B cell (primary cell): Measurements from ENCODE around the gene FAM219A. TPM values are rescaled to one million over a fixed set of nuclear protein-coding genes. Genes with fewer than 3 reads are reported as not detected.

Experiments
- ATAC-seq: fragments of 200-7000 bp; cut with Tn5 transposase; one replicate; pipeline ENCODE4 v1.10.0; 2021; ENCODE audit warnings: low read depth, mild to moderate bottlenecking, moderate number of reproducible peaks, moderate library complexity
- CTCF ChIA-PET: fragments of 350-600 bp; sonication (Branson Sonifier 250); formaldehyde crosslinking; loops from one replicate; lab custom pipeline; 2021; ENCODE audit warnings: antibody characterized with exemption, inconsistent platforms; lab: Charles Lee
- POLR2A ChIA-PET: fragments of 350-600 bp; sonication (Branson Sonifier 250); formaldehyde crosslinking; loops from one replicate; lab custom pipeline; 2021; ENCODE audit warnings: antibody characterized with exemption; lab: Charles Lee
- DNase-seq: peaks from one replicate; pipeline ENCODE4 v3.0.0; 2013
- H2AFZ ChIP-seq: 2 replicates; pipeline ENCODE4 v1.6.1; 2012; ENCODE audit warnings: mild to moderate bottlenecking, low read depth, low read length; ENCODE audit not compliant: insufficient read depth, poor library complexity, severe bottlenecking
- H3K27ac ChIP-seq, 2 donors: 1 replicate in 1 of 2; 2 replicates in 1 of 2; pipeline ENCODE4 v1.5.1; 2012 to 2013; ENCODE audit warnings: low read length in 2 of 2, mild to moderate bottlenecking in 2 of 2, moderate library complexity in 1 of 2
- H3K27me3 ChIP-seq, 4 experiments: fragments of 200-600 bp in 1 of 4; sonication (generic) in 1 of 4; replicated peaks in 1 of 4; 1 replicate in 2 of 4; 2 replicates in 2 of 4; pipeline versions ENCODE4 v1.6.1 to v1.7.0; 2013 to 2016; ENCODE audit warnings: low read length in 3 of 4, mild to moderate bottlenecking in 2 of 4, mixed read lengths in 1 of 4, moderate library complexity in 1 of 4; ENCODE audit not compliant: insufficient read depth in 4 of 4, control insufficient read depth in 3 of 4; ENCODE audit errors: control extremely low read depth in 1 of 4
- H3K36me3 ChIP-seq, 2 experiments: replicated peaks in 1 of 2; 1 replicate in 1 of 2; 2 replicates in 1 of 2; pipeline versions ENCODE4 v1.6.1 to v1.7.1; 2013; ENCODE audit warnings: low read length in 1 of 2; ENCODE audit not compliant: insufficient read depth in 2 of 2, control insufficient read depth in 1 of 2; ENCODE audit errors: control extremely low read depth in 1 of 2, extremely low read depth in 1 of 2
- H3K4me1 ChIP-seq, 2 donors: fragments of 200-600 bp in 1 of 2; sonication (generic) in 1 of 2; 1 replicate in 1 of 2; 2 replicates in 1 of 2; pipeline versions ENCODE4 v1.5.1 to v1.6.1; 2013 to 2017; ENCODE audit warnings: low read length in 2 of 2; ENCODE audit not compliant: control insufficient read depth in 2 of 2, insufficient read depth in 2 of 2
- H3K4me2 ChIP-seq: replicated peaks from 2 replicates; pipeline ENCODE3; 2012; ENCODE audit warnings: mild to moderate bottlenecking, low read depth, low read length; ENCODE audit not compliant: poor library complexity, severe bottlenecking
- H3K4me3 ChIP-seq, 5 experiments: fragments of 200-600 bp in 1 of 5; sonication (generic) in 1 of 5; 1 replicate in 3 of 5; 2 replicates in 2 of 5; pipeline versions ENCODE4 v1.5.1 to v1.7.0; 2011 to 2016; ENCODE audit warnings: low read length in 4 of 5, mild to moderate bottlenecking in 4 of 5, low read depth in 2 of 5, control low read depth in 1 of 5, moderate library complexity in 1 of 5; ENCODE audit not compliant: insufficient read depth in 1 of 5; ENCODE audit errors: control extremely low read depth in 1 of 5, extremely low read depth in 1 of 5
- H3K79me2 ChIP-seq: fragments of 200-600 bp; sonication (generic); one replicate; pipeline ENCODE4 v1.6.0; 2016; ENCODE audit warnings: low read length; ENCODE audit not compliant: control insufficient read depth, insufficient read depth
- H3K9ac ChIP-seq: fragments of 200-600 bp; sonication (generic); 2 replicates; pipeline ENCODE4 v1.6.1; 2017; ENCODE audit warnings: mild to moderate bottlenecking, low read length, moderate library complexity
- H3K9me3 ChIP-seq, 3 donors: one replicate each; pipeline versions ENCODE4 v1.6.1 to v1.7.1; 2013; ENCODE audit warnings: low read length in 2 of 3; ENCODE audit not compliant: control insufficient read depth in 2 of 3, insufficient read depth in 1 of 3; ENCODE audit errors: control extremely low read depth in 1 of 3
- H4K20me1 ChIP-seq: 2 replicates; pipeline ENCODE4 v1.6.0; 2012; ENCODE audit warnings: mild to moderate bottlenecking, low read length; ENCODE audit not compliant: insufficient read depth, control insufficient read depth, poor library complexity, severe bottlenecking
- H3K27ac Mint-ChIP-seq: one replicate; pipeline ENCODE4 v1.8.0; 2021; ENCODE audit warnings: mixed read lengths
- H3K27me3 Mint-ChIP-seq: one replicate; pipeline ENCODE4 v1.8.0; 2021; ENCODE audit warnings: mixed read lengths
- H3K4me1 Mint-ChIP-seq: one replicate; pipeline ENCODE4 v1.8.0; 2021; ENCODE audit warnings: mixed read lengths
- H3K4me3 Mint-ChIP-seq: one replicate; pipeline ENCODE4 v1.8.0; 2021; ENCODE audit warnings: mixed read lengths
- H3K9me3 Mint-ChIP-seq: one replicate; pipeline ENCODE4 v1.8.0; 2022; ENCODE audit warnings: mixed read lengths; ENCODE audit not compliant: insufficient read depth
- EZH2 ChIP-seq: IDR thresholded peaks from 2 replicates; pipeline ENCODE4 v1.6.1; 2012; ENCODE audit warnings: borderline replicate concordance, low read depth, mild to moderate bottlenecking, moderate library complexity, low read length; ENCODE audit not compliant: insufficient read depth, poor library complexity, severe bottlenecking
- WGBS: methylation state at CpG from one replicate; pipeline ENCODE4 v1.1.5; 2013; ENCODE audit warnings: missing lambda C conversion rate; ENCODE audit not compliant: insufficient coverage; 5-methylcytosine and 5-hydroxymethylcytosine counted together
- intact Hi-C: fragments of 100-400 bp; cut with micrococcal nuclease; formaldehyde crosslinking; loops from one replicate; pipeline ENCODE4 v1.10.0; 2022
- polyA plus RNA-seq: library from polyadenylated mRNA; depleted of rRNA; stranded (reverse); fragments of >200 nt; gene quantifications from 2 replicates; pipeline ENCODE4 v1.2.3, GENCODE V29; 2012
- total RNA-seq, 2 donors: library from RNA; stranded (reverse); fragments of 120-200 nt in 1 of 2; gene quantifications; 1 replicate in 1 of 2; 2 replicates in 1 of 2; pipeline versions ENCODE4 v1.2.3 to v1.2.4, GENCODE V29; 2013 to 2022
- TF ChIP-seq, protein P1 (sequence below): fragments of 200-600 bp; IDR thresholded peaks from one replicate; pipeline ENCODE4 v1.8.0; 2022; ENCODE audit warnings: antibody characterized with exemption, mild to moderate bottlenecking

The FAM219A gene
- total and polyA plus RNA-seq, 2 donors (not counting 1 experiment from before 2014, with no cell fraction given) = 12.9 to 17.3 TPM

DNA sequence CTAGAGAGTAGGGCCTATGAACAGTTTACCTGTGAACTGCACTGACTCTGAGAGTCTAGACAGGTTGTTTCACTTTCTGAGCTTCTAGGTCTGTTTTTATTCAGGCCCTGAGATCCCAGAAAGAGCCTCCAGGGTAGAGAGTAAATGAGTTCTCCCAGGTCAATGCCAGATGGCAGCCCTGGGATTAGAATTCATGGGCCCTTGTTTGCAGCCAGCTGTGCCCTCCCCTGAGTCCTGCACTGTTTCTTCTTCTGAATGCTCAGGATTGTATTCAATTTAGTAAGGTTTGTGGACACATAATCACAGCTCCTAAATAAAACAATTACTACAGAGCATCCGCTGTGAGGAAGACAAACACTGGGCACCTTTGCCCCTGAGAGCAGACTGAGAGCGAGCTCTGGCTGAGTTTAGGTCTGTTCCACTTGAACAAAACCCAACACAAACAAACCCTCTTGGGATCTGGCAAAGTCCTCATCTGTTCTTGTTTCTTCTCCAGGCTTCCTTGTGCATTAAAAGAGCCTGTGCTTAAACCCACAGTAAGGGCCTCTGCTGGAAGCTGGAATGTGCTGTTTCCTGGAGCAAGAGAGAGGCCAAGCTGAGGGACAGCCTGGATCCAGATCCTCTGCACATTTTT lies 29.9 kb downstream of the FAM219A start:
- Histone ChIP-seq H3K9me3 (no peaks in the 10 kb centered on the region), H4K20me1 (no peaks in the 10 kb centered on the region), H3K4me3 (no peak overlapping the region), H3K27ac (no peak overlapping the region), H3K9ac (no peak overlapping the region), H2AFZ (no peak overlapping the region), H3K4me1 (no peaks in the 10 kb centered on the region), H3K27me3 (no peaks in the 10 kb centered on the region), H3K79me2 (no peaks in the 10 kb centered on the region), H3K4me2 (no peak overlapping the region), H3K36me3 (no peaks in the 10 kb centered on the region)
- DNase-seq (no peak), ATAC-seq (no peak)
- 95% methylated on average over 2 of the region's 2 CpGs for WGBS
- ChIA-PET CTCF (interaction anchor here (1.0 kb wide), 1 partner anchor 24 kb away, joined by 3 read pairs; no protein-coding TSS in a partner anchor), POLR2A (no interaction called here)
- H3K27me3 Mint-ChIP-seq = no peaks in the 10 kb centered on the region
- no peak overlapping the region for H3K27ac Mint-ChIP-seq
- H3K4me1 Mint-ChIP-seq = no peaks in the 10 kb centered on the region
- H3K9me3 Mint-ChIP-seq = no peaks in the 10 kb centered on the region
- no peak overlapping the region for H3K4me3 Mint-ChIP-seq
- TF ChIP-seq, protein P1, sequence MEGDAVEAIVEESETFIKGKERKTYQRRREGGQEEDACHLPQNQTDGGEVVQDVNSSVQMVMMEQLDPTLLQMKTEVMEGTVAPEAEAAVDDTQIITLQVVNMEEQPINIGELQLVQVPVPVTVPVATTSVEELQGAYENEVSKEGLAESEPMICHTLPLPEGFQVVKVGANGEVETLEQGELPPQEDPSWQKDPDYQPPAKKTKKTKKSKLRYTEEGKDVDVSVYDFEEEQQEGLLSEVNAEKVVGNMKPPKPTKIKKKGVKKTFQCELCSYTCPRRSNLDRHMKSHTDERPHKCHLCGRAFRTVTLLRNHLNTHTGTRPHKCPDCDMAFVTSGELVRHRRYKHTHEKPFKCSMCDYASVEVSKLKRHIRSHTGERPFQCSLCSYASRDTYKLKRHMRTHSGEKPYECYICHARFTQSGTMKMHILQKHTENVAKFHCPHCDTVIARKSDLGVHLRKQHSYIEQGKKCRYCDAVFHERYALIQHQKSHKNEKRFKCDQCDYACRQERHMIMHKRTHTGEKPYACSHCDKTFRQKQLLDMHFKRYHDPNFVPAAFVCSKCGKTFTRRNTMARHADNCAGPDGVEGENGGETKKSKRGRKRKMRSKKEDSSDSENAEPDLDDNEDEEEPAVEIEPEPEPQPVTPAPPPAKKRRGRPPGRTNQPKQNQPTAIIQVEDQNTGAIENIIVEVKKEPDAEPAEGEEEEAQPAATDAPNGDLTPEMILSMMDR = no peak
- TF ChIP-seq EZH2 = no peak
- intact Hi-C loops = no loop called here

DNA sequence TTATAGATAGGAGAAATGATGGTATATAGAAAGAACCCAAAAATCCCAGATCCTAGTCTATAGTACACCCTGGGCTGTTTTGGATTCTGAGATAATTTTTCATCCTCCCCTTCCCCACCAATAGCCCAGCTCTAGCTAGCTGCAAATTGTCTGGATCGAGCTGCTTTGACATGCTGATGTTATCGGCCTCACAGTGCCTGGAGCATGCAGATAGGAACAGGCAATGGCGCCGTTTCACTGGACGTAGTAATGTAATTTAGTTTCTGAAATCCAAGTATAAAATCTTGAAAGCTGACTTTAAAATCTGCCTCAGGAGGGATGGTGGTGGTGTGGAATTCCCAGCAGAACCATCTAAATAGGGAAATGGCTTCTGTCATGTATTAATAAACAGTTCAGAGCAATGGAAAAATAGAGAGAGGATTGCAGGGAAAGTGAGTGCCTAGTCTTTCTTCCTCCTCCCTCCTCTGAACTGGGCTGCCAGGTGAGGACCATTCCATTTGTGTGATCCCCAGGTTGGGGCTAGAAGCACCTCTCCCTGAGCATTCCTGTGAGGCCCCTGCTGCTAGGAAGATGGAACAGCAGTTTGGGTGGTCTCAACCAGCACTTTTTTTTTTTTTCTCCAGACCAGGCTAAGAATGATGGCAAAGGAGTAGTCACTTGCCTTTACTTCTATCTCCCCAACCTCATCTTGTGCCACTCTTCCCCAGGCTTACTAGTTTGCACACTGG lies 31.9 kb downstream of the FAM219A start:
- H4K20me1 ChIP-seq = no peaks in the 10 kb centered on the region
- H2AFZ ChIP-seq = no peak overlapping the region
- Mint-ChIP-seq H3K4me1 (no peaks in the 10 kb centered on the region), H3K27ac (no peak overlapping the region), H3K27me3 (no peaks in the 10 kb centered on the region), H3K9me3 (no peaks in the 10 kb centered on the region), H3K4me3 (no peak overlapping the region)
- DNase-seq (no peak), ATAC-seq (no peak)
- H3K27ac ChIP-seq = no peak overlapping the region
- H3K9me3 ChIP-seq = no peaks in the 10 kb centered on the region
- no peak overlapping the region for H3K9ac ChIP-seq
- H3K79me2 ChIP-seq = no peaks in the 10 kb centered on the region
- TF ChIP-seq, protein P1 = no peak
- no peak for TF ChIP-seq EZH2
- no peak overlapping the region for H3K4me3 ChIP-seq
- ChIA-PET POLR2A (no interaction called here), CTCF (no interaction called here)
- H3K4me1 ChIP-seq = no peaks in the 10 kb centered on the region
- no peaks in the 10 kb centered on the region for H3K36me3 ChIP-seq
- no peaks in the 10 kb centered on the region for H3K27me3 ChIP-seq
- no peak overlapping the region for H3K4me2 ChIP-seq
- WGBS = 100% methylated on average over 5 of the region's 5 CpGs
- intact Hi-C loops = no loop called here
